Breast epithelium (tissue), 3 donors: ENCODE data around the gene PASD1.

ENCODE experiments used
- POLR2A ChIP-seq: fragments of 450-650 bp; IDR thresholded peaks from one replicate; pipeline ENCODE4 v1.6.1; 2016; ENCODE audit warnings: antibody characterized with exemption, mild to moderate bottlenecking, moderate library complexity
- POLR2AphosphoS5 ChIP-seq, 3 donors: sonication (generic); formaldehyde crosslinking; IDR thresholded peaks; one replicate each; pipeline ENCODE4 v1.6.1; 2017; ENCODE audit warnings: antibody characterized with exemption in 3 of 3

DNA sequence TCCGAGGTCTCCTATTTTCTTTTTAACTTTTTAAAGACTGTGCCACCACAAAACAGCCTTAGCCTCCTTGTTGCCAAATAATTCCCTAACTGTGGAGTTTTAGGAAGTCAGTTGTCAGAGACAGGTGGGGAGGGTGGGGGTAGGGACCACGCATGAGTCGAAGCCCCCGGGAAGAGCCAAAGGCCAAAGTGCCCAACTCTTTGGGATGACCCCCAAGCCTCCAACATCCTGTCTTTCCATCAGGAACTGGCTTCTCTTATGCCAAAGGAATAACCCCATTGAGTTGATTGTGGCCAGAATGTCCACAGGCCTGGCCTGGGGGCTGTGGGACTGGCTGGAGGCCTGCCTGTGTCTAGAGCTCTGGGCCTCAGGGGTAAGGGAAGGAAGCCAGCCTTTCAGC is 137.6 kb downstream of the PASD1 start:
- TF ChIP-seq POLR2A = no peak
- TF ChIP-seq POLR2AphosphoS5 (IDR thresholded peaks at IDR 0.05) = no peak
